K562 (cell line): ENCODE measurements around the gene IL27RA. TPM values are rescaled to one million over a fixed set of nuclear protein-coding genes. Genes with fewer than 3 reads are reported as not detected.

Experiments
- BRD4 ChIP-seq: fragments of 200-600 bp; sonication (generic); IDR thresholded peaks from 2 replicates; pipeline ENCODE4 v1.6.1; 2017; ENCODE audit warnings: inconsistent platforms
- DPF2 ChIP-seq: fragments of 450-650 bp; IDR thresholded peaks from 2 replicates; pipeline ENCODE4 v1.6.1; 2016
- FUS ChIP-seq: fragments of 200-400 bp; formaldehyde crosslinking; optimal IDR thresholded peaks from 2 replicates; pipeline ENCODE3; 2017; ENCODE audit warnings: low read depth, low read length
- HDAC6 ChIP-seq: IDR thresholded peaks from 2 replicates; pipeline ENCODE4 v1.6.1; 2012; ENCODE audit warnings: low read depth, mild to moderate bottlenecking, control low read depth, inconsistent platforms, low read length, moderate library complexity
- ILK ChIP-seq: fragments of 450-650 bp; IDR thresholded peaks from 2 replicates; pipeline ENCODE4 v1.6.1; 2016; ENCODE audit warnings: missing genetic modification characterization, low read depth, mild to moderate bottlenecking, missing compliant biosample characterization, moderate library complexity, borderline replicate concordance
- PTRF ChIP-seq: fragments of 450-650 bp; IDR thresholded peaks from 2 replicates; pipeline ENCODE4 v1.6.1; 2016; ENCODE audit warnings: mild to moderate bottlenecking, missing genetic modification characterization, missing compliant biosample characterization
- VEZF1 ChIP-seq: fragments of 200-800 bp; sonication (Bioruptor generic); IDR thresholded peaks from 2 replicates; pipeline ENCODE4 v1.6.1; 2017; ENCODE audit warnings: missing genetic modification characterization, missing compliant biosample characterization
- ZNF354B ChIP-seq: fragments of 250-450 bp; sonication (Bioruptor Pico); IDR thresholded peaks from 2 replicates; pipeline ENCODE4 v1.4.0; 2020
- ZNF699 ChIP-seq: fragments of 250-450 bp; sonication (Bioruptor Pico); IDR thresholded peaks from 2 replicates; pipeline ENCODE4 v1.8.0; 2021; ENCODE audit warnings: mild to moderate bottlenecking, moderate library complexity; ENCODE audit not compliant: insufficient replicate concordance
- polyA plus RNA-seq, 8 experiments: library from polyadenylated mRNA; depleted of rRNA in 4 of 8; stranded (reverse) in 5 of 8; unstranded in 3 of 8; fragments of >200 nt; fragmentation: Nextera tagmentation in 2 of 8; fragmentation: Illumina TruSeq in 1 of 8; extraction: Ambion mirVana in 2 of 8; extraction: Trizol in 1 of 8; gene quantifications; 2 replicates each; pipeline versions ENCODE4 v1.2.1 to v1.2.3, GENCODE V29; 2011 to 2014; ENCODE audit warnings: inconsistent platforms in 1 of 8, missing spikeins in 1 of 8
- total RNA-seq, 7 experiments: library from RNA; depleted of rRNA in 6 of 7; stranded (reverse); fragments of >200 nt in 6 of 7; fragmentation: Illumina TruSeq in 2 of 7; extraction: Trizol in 2 of 7; gene quantifications; 2 replicates each; pipeline versions ENCODE4 v1.2.1 to v1.2.3, GENCODE V29; 2011 to 2021; ENCODE audit warnings: low replicate concordance in 1 of 7
- TF ChIP-seq, protein P1 (sequence below), 2 experiments: IDR thresholded peaks; 2 replicates each; pipeline ENCODE4 v1.6.1; 2012; ENCODE audit warnings: improper control_type of control experiment in 2 of 2, low read depth in 2 of 2, low read length in 2 of 2, borderline replicate concordance in 1 of 2

Gene IL27RA
- total and polyA plus RNA-seq, 9 of the 15 experiments (the other 6 are each of a cell fraction or from before 2014, with no cell fraction given) = 1.9 to 15.9 (median 12.0) TPM

GRCh38 chr19:14005349-14006084 is 26.0 kb upstream of the IL27RA start (continued):
- TF ChIP-seq HDAC6 (no peak), ILK (tag) (no peak), VEZF1 (CRISPR knock-in tag) (peak; percentile 96), BRD4 (no peak), ZNF699 (no peak), DPF2 (peak; percentile 83), ZNF354B (no peak), PTRF (tag) (no peak), FUS (no peak)
- TF ChIP-seq, protein P1, sequence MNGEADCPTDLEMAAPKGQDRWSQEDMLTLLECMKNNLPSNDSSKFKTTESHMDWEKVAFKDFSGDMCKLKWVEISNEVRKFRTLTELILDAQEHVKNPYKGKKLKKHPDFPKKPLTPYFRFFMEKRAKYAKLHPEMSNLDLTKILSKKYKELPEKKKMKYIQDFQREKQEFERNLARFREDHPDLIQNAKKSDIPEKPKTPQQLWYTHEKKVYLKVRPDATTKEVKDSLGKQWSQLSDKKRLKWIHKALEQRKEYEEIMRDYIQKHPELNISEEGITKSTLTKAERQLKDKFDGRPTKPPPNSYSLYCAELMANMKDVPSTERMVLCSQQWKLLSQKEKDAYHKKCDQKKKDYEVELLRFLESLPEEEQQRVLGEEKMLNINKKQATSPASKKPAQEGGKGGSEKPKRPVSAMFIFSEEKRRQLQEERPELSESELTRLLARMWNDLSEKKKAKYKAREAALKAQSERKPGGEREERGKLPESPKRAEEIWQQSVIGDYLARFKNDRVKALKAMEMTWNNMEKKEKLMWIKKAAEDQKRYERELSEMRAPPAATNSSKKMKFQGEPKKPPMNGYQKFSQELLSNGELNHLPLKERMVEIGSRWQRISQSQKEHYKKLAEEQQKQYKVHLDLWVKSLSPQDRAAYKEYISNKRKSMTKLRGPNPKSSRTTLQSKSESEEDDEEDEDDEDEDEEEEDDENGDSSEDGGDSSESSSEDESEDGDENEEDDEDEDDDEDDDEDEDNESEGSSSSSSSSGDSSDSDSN (IDR thresholded peaks at IDR 0.05; ENCODE audit: borderline replicate concordance in 1 of 2, low read depth in 2 of 2, low read length in 2 of 2) = no peak
